Smooth muscle cell (in vitro differentiated cells): Measurements from ENCODE around the gene LIN9. TPM values are rescaled to one million over a fixed set of nuclear protein-coding genes. Genes with fewer than 3 reads are reported as not detected.

Source experiments
- DNase-seq: peaks from one replicate; lab custom pipeline; 2025; ENCODE audit not compliant: unreplicated experiment; lab: John Stamatoyannopoulos, UW
- H2AFZ ChIP-seq: fragments of 200-600 bp; sonication (generic); 2 replicates; pipeline ENCODE4 v1.6.0; 2016; ENCODE audit warnings: antibody characterized with exemption, low read depth, mild to moderate bottlenecking
- H3F3A ChIP-seq: fragments of 200-600 bp; sonication (generic); 2 replicates; pipeline ENCODE4 v1.6.0; 2017; ENCODE audit warnings: antibody characterized with exemption, low read depth
- H3K27ac ChIP-seq: fragments of 200-600 bp; sonication (generic); 2 replicates; pipeline ENCODE4 v1.5.1; 2016; ENCODE audit warnings: low read depth, mild to moderate bottlenecking
- H3K27me3 ChIP-seq: fragments of 200-600 bp; sonication (generic); 2 replicates; pipeline ENCODE4 v1.6.1; 2016; ENCODE audit warnings: low read depth, mild to moderate bottlenecking
- H3K36me3 ChIP-seq: fragments of 200-600 bp; sonication (generic); 2 replicates; pipeline ENCODE4 v1.5.1; 2016; ENCODE audit warnings: low read depth
- H3K4me1 ChIP-seq: fragments of 200-600 bp; sonication (generic); 2 replicates; pipeline ENCODE4 v1.5.1; 2016; ENCODE audit warnings: low read depth
- H3K4me2 ChIP-seq: fragments of 200-600 bp; sonication (generic); 2 replicates; pipeline ENCODE4 v1.6.0; 2016; ENCODE audit warnings: mild to moderate bottlenecking
- H3K4me3 ChIP-seq: fragments of 200-600 bp; sonication (generic); 2 replicates; pipeline ENCODE4 v1.5.1; 2016; ENCODE audit warnings: mild to moderate bottlenecking
- H3K79me2 ChIP-seq: fragments of 200-600 bp; sonication (generic); 2 replicates; pipeline ENCODE4 v1.6.0; 2016; ENCODE audit warnings: low read depth, mild to moderate bottlenecking
- H3K9ac ChIP-seq: fragments of 200-600 bp; sonication (generic); 2 replicates; pipeline ENCODE4 v1.6.0; 2016; ENCODE audit warnings: low read depth
- H3K9me3 ChIP-seq: fragments of 200-600 bp; sonication (generic); replicated peaks from 2 replicates; pipeline ENCODE4 v1.5.1; 2016; ENCODE audit warnings: low read depth
- H4K20me1 ChIP-seq: fragments of 200-600 bp; sonication (generic); 2 replicates; pipeline ENCODE4 v1.6.0; 2016; ENCODE audit warnings: low read depth
- WGBS: methylation state at CpG from one replicate; pipeline ENCODE4 v1.1.7; 2016; ENCODE audit warnings: low lambda C conversion rate; 5-methylcytosine and 5-hydroxymethylcytosine counted together
- polyA plus RNA-seq: library from polyadenylated mRNA; unstranded; fragments of >200 nt; fragmentation: Nextera tagmentation; extraction: Ambion mirVana; gene quantifications from 2 replicates; pipeline ENCODE4 v1.2.1, GENCODE V29; 2016
- total RNA-seq: library from RNA; depleted of rRNA; stranded (reverse); fragments of >200 nt; gene quantifications from 2 replicates; pipeline ENCODE4 v1.2.3, GENCODE V29; 2014
- TF ChIP-seq, protein P1 (sequence below): fragments of 200-600 bp; sonication (generic); IDR thresholded peaks from 2 replicates; pipeline ENCODE4 v1.5.1; 2017; ENCODE audit warnings: borderline replicate concordance, mild to moderate bottlenecking, antibody characterized with exemption; ENCODE audit not compliant: insufficient read depth, poor library complexity, severe bottlenecking

Gene LIN9
- total and polyA plus RNA-seq, 2 experiments from 2014 or later, result 3.7 to 7.8 TPM

GRCh38 chr1:226233806-226234205 lies 75.2 kb downstream of the LIN9 start:
- Histone ChIP-seq H3K9me3 (no peaks in the 10 kb centered on the region), H3F3A (no peaks in the 10 kb centered on the region), H3K4me1 (no peaks in the 10 kb centered on the region), H3K4me2 (no peak overlapping the region), H4K20me1 (no peaks in the 10 kb centered on the region), H3K9ac (no peak overlapping the region), H3K27me3 (no peaks in the 10 kb centered on the region), H3K79me2 (no peaks in the 10 kb centered on the region), H3K4me3 (no peak overlapping the region), H3K27ac (no peak overlapping the region), H2AFZ (no peak overlapping the region), H3K36me3 (no peaks in the 10 kb centered on the region)
- TF ChIP-seq, protein P1, sequence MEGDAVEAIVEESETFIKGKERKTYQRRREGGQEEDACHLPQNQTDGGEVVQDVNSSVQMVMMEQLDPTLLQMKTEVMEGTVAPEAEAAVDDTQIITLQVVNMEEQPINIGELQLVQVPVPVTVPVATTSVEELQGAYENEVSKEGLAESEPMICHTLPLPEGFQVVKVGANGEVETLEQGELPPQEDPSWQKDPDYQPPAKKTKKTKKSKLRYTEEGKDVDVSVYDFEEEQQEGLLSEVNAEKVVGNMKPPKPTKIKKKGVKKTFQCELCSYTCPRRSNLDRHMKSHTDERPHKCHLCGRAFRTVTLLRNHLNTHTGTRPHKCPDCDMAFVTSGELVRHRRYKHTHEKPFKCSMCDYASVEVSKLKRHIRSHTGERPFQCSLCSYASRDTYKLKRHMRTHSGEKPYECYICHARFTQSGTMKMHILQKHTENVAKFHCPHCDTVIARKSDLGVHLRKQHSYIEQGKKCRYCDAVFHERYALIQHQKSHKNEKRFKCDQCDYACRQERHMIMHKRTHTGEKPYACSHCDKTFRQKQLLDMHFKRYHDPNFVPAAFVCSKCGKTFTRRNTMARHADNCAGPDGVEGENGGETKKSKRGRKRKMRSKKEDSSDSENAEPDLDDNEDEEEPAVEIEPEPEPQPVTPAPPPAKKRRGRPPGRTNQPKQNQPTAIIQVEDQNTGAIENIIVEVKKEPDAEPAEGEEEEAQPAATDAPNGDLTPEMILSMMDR, result no peak
- DNase-seq, result no peak
- WGBS, result 94% methylated on average over 3 of the region's 3 CpGs

GRCh38 chr1:226233293-226233692 lies 75.7 kb downstream of the LIN9 start:
- no peaks in the 10 kb centered on the region for H3K36me3 ChIP-seq
- H3K4me1 ChIP-seq, result no peaks in the 10 kb centered on the region
- no peak for DNase-seq
- H3K27ac ChIP-seq, result no peak overlapping the region
- 78% methylated on average over 6 of the region's 6 CpGs for WGBS
- H3K79me2 ChIP-seq, result no peaks in the 10 kb centered on the region
- H3K4me2 ChIP-seq, result no peak overlapping the region
- no peaks in the 10 kb centered on the region for H3K27me3 ChIP-seq
- H3K9me3 ChIP-seq, result no peaks in the 10 kb centered on the region
- no peak overlapping the region for H3K9ac ChIP-seq
- no peaks in the 10 kb centered on the region for H3F3A ChIP-seq
- H4K20me1 ChIP-seq, result no peaks in the 10 kb centered on the region
- H3K4me3 ChIP-seq, result no peak overlapping the region
- TF ChIP-seq, protein P1, result no peak
- H2AFZ ChIP-seq, result no peak overlapping the region

DNA sequence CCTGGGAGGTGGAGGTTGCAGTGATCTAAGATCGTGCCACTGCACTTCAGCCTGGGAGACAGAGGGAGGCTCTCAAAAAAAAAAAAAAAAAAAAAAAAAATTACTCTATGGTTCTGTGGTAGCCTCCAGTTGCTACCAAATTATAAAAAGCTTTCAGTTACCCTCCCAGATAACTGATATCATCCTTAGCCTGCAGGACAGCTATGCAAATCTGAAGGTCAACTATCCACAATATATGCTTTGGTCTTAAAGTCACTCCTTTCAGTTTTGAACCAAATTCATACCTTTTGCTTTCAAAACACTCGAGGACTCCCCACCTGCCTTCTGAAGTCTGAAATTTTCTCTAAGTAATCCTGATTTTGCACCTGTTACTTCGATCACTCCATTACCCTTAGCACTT lies 82.4 kb downstream of the LIN9 start:
- Histone ChIP-seq H3K4me1 (no peaks in the 10 kb centered on the region), H3K4me3 (no peak overlapping the region), H3K9me3 (no peaks in the 10 kb centered on the region), H4K20me1 (no peaks in the 10 kb centered on the region), H3K79me2 (no peaks in the 10 kb centered on the region), H3K27me3 (peaks cover 28% of the 10 kb centered on the region), H2AFZ (no peak overlapping the region), H3K27ac (no peak overlapping the region), H3K4me2 (no peak overlapping the region), H3K36me3 (no peaks in the 10 kb centered on the region), H3F3A (no peaks in the 10 kb centered on the region), H3K9ac (no peak overlapping the region)
- TF ChIP-seq, protein P1, result no peak
- 92% methylated on average over 3 of the region's 3 CpGs for WGBS
- no peak for DNase-seq

DNA sequence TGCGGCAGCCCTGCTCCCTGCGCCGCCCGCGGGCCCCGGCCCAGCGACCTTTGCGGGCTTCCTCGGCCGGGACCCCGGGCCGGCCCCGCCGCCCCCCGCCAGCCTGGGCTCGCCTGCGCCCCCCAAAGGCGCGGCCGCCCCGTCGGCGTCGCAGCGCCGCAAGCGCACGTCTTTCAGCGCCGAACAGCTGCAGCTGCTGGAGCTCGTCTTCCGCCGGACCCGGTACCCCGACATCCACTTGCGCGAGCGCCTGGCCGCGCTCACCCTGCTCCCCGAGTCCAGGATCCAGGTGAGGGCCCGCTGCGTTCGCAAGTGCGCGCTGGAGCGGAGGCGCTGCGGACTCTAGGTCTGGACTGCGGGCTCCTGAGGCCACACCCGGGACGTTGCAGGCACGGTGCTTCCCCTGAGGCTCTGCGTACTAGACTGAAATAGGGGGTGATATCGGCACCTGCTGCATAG lies 85.1 kb downstream of the LIN9 start:
- Histone ChIP-seq H3K27me3 (peaks cover 28% of the 10 kb centered on the region), H3K4me2 (peak overlapping the region; percentile 94), H3K36me3 (no peaks in the 10 kb centered on the region), H3K9me3 (no peaks in the 10 kb centered on the region), H3K4me3 (peak overlapping the region; percentile 61), H3K79me2 (no peaks in the 10 kb centered on the region), H3K4me1 (no peaks in the 10 kb centered on the region), H2AFZ (no peak overlapping the region), H4K20me1 (no peaks in the 10 kb centered on the region), H3K27ac (no peak overlapping the region), H3K9ac (no peak overlapping the region), H3F3A (no peaks in the 10 kb centered on the region)
- 2% methylated on average over 33 of the region's 55 CpGs for WGBS
- no peak for DNase-seq
- TF ChIP-seq, protein P1, result no peak
